IMR-90 (cell line): Measurements from ENCODE around the gene PLA2G3.

Source experiments
- CTCF ChIP-seq: conservative IDR thresholded peaks from 2 replicates; pipeline ENCODE4 v1.5.1; 2012; ENCODE audit warnings: mild to moderate bottlenecking, low read depth, low read length, improper control_type of control experiment
- MXI1 ChIP-seq: IDR thresholded peaks from 2 replicates; pipeline ENCODE4 v1.6.1; 2012; ENCODE audit warnings: low read depth, mild to moderate bottlenecking, low read length, moderate library complexity, borderline replicate concordance
- POLR2A ChIP-seq: IDR thresholded peaks from 2 replicates; pipeline ENCODE4 v1.6.1; 2012; ENCODE audit warnings: mild to moderate bottlenecking, low read depth, low read length
- RAD21 ChIP-seq: IDR thresholded peaks from 2 replicates; pipeline ENCODE4 v1.6.1; 2012; ENCODE audit warnings: low read length, improper control_type of control experiment
- RFX5 ChIP-seq: IDR thresholded peaks from 2 replicates; pipeline ENCODE4 v1.8.0; 2012; ENCODE audit warnings: low read depth, mild to moderate bottlenecking, low read length, moderate library complexity

- TF ChIP-seq RAD21 (no peak), RFX5 (no peak), CTCF (no peak), POLR2A (no peak), MXI1 (no peak)
These were observed 22.1 kb downstream of the PLA2G3 start for GRCh38 chr22:31118046-31118820.
